Fibroblast of skin of left biceps (primary cell): ENCODE data around the gene RIC1.
"Not testable (repeated sequence)": the region's sequence is repeated elsewhere in the genome, so short reads cannot be mapped to it uniquely, and the experiment has no call there.

ENCODE experiments used
- DNase-seq, 2 experiments: peaks; one replicate each; pipeline ENCODE4 v3.0.0-alpha.2; 2013; ENCODE audit warnings: low read depth in 2 of 2

Gene RIC1

GRCh38 chr9:5621327-5621726, 7.6 kb upstream of the RIC1 start:
- DNase-seq, result peak; percentile 51 to 55

- peak; percentile 81 to 84 for DNase-seq
Observed at GRCh38 chr9:5622016-5622415, 6.9 kb upstream of the RIC1 start.

GRCh38 chr9:5624655-5625054, 4.3 kb upstream of the RIC1 start:
- no peak for DNase-seq

DNA sequence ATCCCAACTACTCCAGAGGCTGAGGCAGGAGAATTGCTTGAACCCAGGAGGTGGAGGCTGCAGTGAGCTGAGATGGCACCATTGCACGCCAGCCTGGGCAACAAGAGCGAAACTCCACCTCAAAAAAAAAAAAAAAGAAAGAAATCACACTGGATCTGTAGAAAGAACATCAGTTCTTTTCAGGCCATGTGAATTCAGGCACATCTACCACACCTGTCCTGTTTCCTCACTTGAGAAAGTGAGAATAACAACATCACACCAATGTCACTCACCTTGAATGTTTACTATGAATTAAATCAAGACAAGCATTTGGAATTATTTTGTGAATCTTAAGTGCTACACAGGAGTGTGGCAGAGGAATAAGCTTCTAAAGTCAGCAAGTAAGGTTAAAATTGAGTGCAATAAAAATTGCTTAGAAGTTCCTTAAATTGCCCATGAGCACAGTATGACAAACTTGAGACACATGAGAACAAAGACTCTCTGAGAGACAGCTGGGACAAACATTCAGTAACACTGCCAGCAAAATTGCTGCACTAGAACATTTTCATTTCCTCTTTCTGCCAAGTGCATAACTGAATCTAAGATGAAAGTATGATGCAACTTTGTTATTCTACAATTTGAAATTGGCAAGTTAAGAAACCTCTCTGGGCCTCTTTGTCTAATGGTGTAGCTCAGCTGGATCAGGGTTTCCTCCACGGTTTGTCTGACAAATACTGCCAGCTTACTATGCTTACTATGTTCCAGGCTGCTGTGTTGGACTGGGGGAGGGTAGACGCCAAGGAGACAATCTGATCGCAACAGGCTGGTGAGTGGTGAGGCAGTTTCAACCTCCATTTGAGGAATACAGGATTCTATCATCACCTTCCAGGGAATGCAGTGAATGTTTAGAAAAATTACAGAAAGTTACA, 1.9 kb upstream of the RIC1 start:
- DNase-seq, result peak; percentile 58 to 60

DNA sequence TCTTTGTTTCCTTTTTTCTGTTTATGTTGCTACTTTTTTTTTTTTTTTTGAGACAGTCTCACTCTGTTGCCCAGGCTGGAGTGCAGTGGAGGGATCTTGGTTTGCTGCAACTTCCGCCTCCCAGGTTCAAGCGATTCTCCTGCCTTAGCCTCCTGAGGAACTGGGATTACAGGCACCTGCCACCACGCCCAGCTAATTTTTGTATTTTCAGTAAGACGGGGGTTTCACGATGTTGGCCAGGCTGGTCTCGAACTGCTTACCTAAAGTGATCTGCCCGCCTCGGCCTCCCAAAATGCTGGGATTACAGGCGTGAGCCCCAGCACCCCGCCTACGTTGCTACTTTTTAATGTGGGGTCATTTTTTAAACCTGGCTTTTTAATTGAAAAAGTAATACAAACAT, 1.2 kb upstream of the RIC1 start:
- DNase-seq, result not testable (repeated sequence)

GRCh38 chr9:5628183-5628529, 751 bp upstream of the RIC1 start:
- no peak for DNase-seq

DNA sequence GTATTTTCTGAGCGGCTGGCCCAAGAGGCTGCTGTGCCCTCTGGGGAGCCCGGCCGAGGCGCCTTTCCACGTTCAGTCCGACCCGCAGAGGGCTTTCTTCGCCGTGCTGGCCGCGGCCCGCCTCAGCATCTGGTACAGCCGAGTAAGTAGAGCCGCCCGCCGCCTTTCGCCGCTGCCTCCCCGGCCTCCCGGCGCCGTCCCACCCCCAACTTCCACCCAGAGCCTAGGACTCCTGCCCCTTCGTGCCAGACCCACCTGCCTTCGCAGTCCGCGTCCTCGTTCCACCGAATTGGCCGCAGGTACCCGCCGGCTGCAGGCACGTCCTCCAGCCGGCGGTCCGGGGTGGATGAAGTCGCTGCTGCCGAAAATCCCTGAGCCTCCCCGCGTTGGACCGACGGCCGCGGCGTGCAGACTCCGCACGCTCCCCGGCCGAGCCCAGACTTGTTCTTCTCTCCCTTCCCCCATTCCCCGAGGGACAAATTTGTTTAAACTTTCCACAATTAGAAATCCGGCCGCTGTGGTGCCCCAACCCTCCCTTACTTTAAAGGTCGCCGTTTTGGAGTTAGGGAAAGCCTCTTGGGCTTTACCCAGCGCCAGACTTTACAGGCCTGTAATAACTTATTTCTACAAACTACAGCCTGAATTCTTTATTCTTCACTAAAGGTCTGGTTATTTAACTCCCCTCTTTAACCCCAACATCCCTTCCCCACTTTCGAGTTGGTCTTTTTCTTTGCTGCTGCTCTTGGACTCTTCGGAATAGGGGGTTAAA, 589 bp downstream of the RIC1 start:
- no peak for DNase-seq

- DNase-seq, result no peak
Observed at GRCh38 chr9:5630081-5630507, 1.2 kb downstream of the RIC1 start.

DNA sequence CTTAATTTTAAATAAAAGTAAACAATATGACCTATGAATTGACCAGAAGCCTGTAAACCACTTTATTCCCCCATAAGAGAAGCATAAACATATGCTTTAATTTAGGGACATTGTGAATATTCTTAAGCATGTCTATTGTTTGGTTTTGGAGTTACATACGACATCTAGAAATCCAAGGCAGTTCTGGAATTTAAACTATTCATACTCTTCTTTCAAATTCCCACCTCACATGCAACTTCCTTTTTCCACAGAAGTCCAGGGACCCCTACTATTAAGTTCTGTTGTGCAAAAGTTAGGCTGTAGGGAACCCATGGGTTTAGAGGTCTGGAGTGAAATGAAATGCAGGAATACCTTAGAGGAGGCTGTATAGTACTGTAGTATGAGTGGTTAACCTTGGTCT, 2.1 kb downstream of the RIC1 start:
- DNase-seq, result no peak

- no peak for DNase-seq
Observed at GRCh38 chr9:5632540-5632939, 3.6 kb downstream of the RIC1 start.

GRCh38 chr9:5633243-5633642, 4.3 kb downstream of the RIC1 start:
- no peak for DNase-seq

DNA sequence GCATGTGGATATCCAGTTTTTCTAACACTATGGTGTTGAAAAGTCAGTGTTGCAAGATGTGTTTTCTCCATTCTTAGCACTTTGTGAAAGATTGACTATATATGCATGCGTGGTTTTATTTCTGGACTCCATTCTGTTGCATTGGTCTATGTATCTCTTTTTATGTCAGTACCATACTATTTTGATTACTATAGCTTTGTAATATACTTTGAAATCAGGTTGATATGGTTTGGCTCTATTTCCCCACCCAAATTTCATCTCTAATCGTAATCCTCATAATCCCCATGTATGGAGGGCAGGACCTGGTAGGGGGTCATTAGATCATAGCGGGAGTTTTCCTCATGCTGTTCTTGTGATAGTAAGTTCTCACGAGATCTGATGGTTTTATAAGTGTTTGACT, 6.5 kb downstream of the RIC1 start:
- no peak for DNase-seq

DNA sequence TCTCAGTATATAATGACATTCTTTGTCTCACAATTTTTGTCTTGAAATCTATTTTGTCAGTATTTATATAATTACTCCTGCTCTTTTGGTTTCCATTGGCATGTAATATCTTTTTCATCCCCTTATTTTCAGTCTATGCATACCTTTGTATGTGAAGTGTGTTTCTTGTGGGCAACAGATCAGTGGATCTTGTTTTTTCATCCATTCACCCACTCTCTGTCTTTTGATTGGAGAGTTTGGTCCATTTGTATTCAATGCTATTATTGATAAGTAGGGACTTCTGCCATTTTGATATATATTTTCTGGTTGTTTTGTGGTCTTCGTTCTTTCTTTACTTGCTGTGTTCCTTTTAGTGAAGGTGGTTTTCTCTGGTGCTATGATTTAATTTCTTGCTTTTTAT, 10.9 kb downstream of the RIC1 start:
- no peak for DNase-seq

GRCh38 chr9:5642170-5642569, 13.3 kb downstream of the RIC1 start:
- DNase-seq, result no peak

DNA sequence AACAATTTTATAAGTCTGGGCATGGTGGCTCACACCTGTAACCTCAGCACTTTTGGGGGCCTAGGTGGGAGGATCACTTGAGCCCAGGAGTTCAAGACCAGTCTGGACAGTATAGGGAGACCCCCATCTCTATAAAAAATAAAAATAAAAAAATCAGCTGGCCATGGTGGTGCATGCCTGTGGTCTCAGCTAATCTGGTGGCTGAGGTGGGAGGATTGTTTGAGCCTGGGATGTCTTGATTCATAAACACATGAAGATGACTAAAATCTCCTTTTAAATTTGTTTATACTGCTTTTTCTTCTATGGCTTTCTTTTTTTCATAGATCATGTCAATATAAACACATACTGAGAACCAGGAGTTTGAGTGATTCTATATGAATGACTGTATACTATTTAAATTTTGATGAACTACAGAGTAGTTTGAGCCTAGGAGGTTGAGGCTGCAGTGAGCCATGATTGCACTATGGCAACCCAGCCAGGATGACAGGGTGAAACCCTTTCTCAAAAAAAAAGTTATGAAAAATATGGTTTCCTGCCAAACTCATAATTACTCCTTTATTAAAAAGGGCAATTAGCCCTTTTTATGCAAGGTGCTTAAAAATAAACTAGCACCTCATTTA, 14.2 kb downstream of the RIC1 start:
- no peak for DNase-seq

DNA sequence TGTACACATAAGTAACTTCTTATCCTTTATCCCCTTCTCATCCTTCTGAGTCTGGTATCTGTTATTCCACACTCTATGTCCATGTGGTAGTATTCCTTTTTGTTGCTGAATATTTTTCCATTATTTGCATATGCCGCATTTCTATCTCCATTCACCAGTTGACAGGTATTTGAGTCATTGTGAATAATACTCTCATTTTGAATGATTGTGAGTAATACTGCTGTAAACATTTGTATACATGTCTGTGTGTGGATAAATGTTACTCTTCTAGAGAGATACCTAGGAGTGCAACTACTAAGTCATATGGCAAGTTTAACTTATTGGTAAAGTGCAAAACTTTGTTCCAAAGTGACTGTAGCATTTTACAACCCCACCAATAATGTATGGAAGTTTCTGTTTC, 15.6 kb downstream of the RIC1 start:
- no peak for DNase-seq

- DNase-seq, result no peak
Observed at GRCh38 chr9:5646116-5646515, 17.2 kb downstream of the RIC1 start.

GRCh38 chr9:5650356-5651105, 21.6 kb downstream of the RIC1 start:
- no peak for DNase-seq

GRCh38 chr9:5651246-5651645, 22.3 kb downstream of the RIC1 start:
- DNase-seq, result no peak

DNA sequence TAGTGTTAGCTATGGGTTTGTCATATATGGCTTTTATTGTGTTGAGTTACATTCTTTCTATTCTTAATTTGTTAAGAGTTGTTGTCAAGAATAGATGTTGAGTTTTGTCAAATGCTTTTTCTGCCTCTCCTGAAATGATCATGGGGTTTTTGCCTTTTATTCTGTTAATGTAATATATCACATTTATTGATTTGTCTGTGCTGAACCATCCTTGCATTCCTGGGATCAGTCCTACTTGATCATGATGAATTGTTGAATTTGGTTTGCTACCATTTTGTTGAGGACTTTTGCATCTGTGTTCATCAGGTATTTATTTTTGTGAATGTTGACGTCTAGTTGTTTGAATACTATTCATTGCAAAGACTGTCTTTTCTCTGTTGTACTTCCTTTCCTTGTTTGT, 23.9 kb downstream of the RIC1 start:
- DNase-seq, result no peak

DNA sequence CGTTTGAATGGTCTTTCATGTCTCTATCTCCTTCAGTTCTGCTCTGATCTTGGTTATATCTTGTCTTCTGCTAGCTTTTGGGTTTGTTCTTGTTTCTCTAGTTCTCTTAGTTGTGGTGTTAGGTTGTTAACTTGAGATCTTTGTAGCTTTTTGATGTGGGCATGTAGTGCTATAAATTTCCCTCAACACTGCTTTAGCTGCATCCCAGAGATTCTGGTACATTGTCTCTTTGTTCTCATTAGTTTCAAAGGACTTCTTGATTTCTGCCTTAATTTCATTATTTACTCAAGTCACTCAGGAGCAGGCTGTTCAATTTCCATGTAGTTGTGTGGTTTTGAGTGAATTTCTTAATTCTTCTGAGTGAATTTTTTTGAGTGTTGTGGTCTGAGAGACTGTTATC, 33.9 kb downstream of the RIC1 start:
- not testable (repeated sequence) for DNase-seq

DNA sequence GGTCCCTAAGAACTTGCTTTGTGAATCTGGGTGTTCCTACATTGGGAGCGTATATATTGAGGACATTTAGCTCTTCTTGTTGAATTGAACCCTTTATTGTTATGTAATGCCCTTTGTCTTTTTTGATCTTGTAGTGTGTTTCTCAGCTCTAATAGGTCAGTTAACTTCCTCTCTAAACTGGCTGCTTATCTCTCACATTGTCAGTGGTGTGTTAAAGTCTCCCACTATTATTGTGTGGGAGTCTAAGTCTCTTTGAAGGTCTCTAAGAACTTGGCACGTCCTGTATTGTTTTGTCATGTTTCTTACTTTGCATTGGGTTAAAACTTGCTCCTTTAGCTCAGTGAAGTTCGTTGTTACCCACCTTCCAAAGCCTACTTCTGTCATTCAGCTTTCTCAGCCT, 36.2 kb downstream of the RIC1 start:
- no peak for DNase-seq
